ENCODE results near the gene ARFGEF3.
"Not testable (repeated sequence)": the region's sequence is repeated elsewhere in the genome, so short reads cannot be mapped to it uniquely, and the experiment has no call there.

Gene ARFGEF3

GRCh38 chr6:138286698-138287097 is 125.0 kb downstream of the ARFGEF3 start:
- no peak for DNase-seq

GRCh38 chr6:138287144-138287955 is 125.6 kb downstream of the ARFGEF3 start:
- no peak for DNase-seq

- not testable (repeated sequence) for DNase-seq
These were observed 126.8 kb downstream of the ARFGEF3 start for GRCh38 chr6:138288428-138289085.

- DNase-seq: no peak
These were observed 128.0 kb downstream of the ARFGEF3 start for GRCh38 chr6:138289739-138290138.

- DNase-seq: no peak
These were observed 128.8 kb downstream of the ARFGEF3 start for GRCh38 chr6:138290423-138290962.

GRCh38 chr6:138291036-138291848 is 129.5 kb downstream of the ARFGEF3 start:
- DNase-seq: no peak

GRCh38 chr6:138291849-138292181 is 130.1 kb downstream of the ARFGEF3 start:
- DNase-seq: no peak

GRCh38 chr6:138292482-138292881 is 130.7 kb downstream of the ARFGEF3 start:
- no peak for DNase-seq

- DNase-seq: no peak
These were observed 132.0 kb downstream of the ARFGEF3 start for GRCh38 chr6:138293428-138294395.

GRCh38 chr6:138296381-138296780 is 134.6 kb downstream of the ARFGEF3 start:
- DNase-seq: no peak

- no peak for DNase-seq
These were observed 135.0 kb downstream of the ARFGEF3 start for GRCh38 chr6:138296786-138297185.

GRCh38 chr6:138297761-138298298 is 136.1 kb downstream of the ARFGEF3 start:
- no peak for DNase-seq

- DNase-seq: no peak
These were observed 138.7 kb downstream of the ARFGEF3 start for GRCh38 chr6:138300469-138300868.

GRCh38 chr6:138302554-138302953 is 140.8 kb downstream of the ARFGEF3 start:
- DNase-seq: no peak

- DNase-seq: no peak
These were observed 145.6 kb downstream of the ARFGEF3 start for GRCh38 chr6:138307352-138307751.

- no peak for DNase-seq
These were observed 146.3 kb downstream of the ARFGEF3 start for GRCh38 chr6:138307816-138308730.

GRCh38 chr6:138308731-138309110 is 147.0 kb downstream of the ARFGEF3 start:
- DNase-seq: no peak

- DNase-seq: no peak
These were observed 148.0 kb downstream of the ARFGEF3 start for GRCh38 chr6:138309695-138310094.

GRCh38 chr6:138310294-138310693 is 148.6 kb downstream of the ARFGEF3 start:
- DNase-seq: no peak

- DNase-seq: no peak
These were observed 149.1 kb downstream of the ARFGEF3 start for GRCh38 chr6:138310821-138311220.

- DNase-seq: no peak
These were observed 149.5 kb downstream of the ARFGEF3 start for GRCh38 chr6:138311268-138311667.
